Measurements from ENCODE around the gene RPS6KC1.
A peak's percentile ranks its signal among the peaks of the same experiment; 100 is the strongest.

The RPS6KC1 gene

DNA sequence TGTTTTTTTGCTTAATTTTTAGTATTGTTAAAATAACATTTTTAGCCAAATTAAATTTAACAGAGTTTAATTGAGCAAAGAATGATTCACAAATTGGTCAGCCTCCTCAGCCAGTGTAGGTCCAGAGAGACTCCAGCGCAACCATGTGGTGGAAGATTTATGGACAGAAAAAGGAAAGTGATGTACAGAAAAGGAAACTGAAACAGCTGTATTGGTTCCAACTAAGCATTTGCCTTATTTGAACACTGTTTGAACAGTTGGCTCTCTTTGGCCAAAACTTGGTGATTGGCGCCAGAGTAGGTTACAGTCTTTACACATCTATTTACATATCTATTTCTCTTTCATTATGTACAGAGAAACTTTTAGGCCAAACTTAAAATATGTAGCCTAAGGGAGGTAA lies 19.4 kb downstream of the RPS6KC1 start:
- Histone ChIP-seq H3K14ac (ENCODE audit: low read length in 2 of 2) (no peak overlapping the region), H3K4me3 (ENCODE audit: insufficient read depth in 1 of 2, low read depth in 1 of 2, low read length in 2 of 2) (peak overlapping the region in 1 of 2 experiments; percentile 49), H3K9me3 (ENCODE audit: control insufficient read depth, low read length) (no peaks in the 10 kb centered on the region), H3K27ac (ENCODE audit: low read length, poor library complexity, severe bottlenecking) (no peak overlapping the region), H3K79me1 (replicated peaks; ENCODE audit: low read length, poor library complexity, severe bottlenecking) (peaks cover 4% of the 10 kb centered on the region), H3K36me3 (ENCODE audit: control insufficient read depth in 1 of 2, insufficient read depth in 2 of 2, low read depth in 1 of 2, low read length in 2 of 2) (peaks cover 0 to 2% of the 10 kb centered on the region in 2 experiments), H4K8ac (ENCODE audit: low read length) (no peak overlapping the region), H3K4me1 (ENCODE audit: control insufficient read depth, insufficient read depth, low read depth, low read length) (no peaks in the 10 kb centered on the region), H2BK15ac (ENCODE audit: low read depth, poor library complexity, severe bottlenecking) (no peak overlapping the region), H3K9ac (ENCODE audit: low read length) (peak overlapping the region; percentile 66), H3K23ac (ENCODE audit: low read length in 2 of 2) (no peak overlapping the region), H3K18ac (ENCODE audit: low read depth in 1 of 2, low read length in 2 of 2) (no peak overlapping the region), H2BK120ac (ENCODE audit: low read depth, low read length) (no peak overlapping the region), H3K27me3 (ENCODE audit: control insufficient read depth in 1 of 2, insufficient read depth in 1 of 2, low read length in 2 of 2) (no peaks in the 10 kb centered on the region), H4K91ac (ENCODE audit: low read length) (no peak overlapping the region), H2BK12ac (ENCODE audit: low read length in 2 of 2) (no peak overlapping the region), H2AK5ac (ENCODE audit: low read length, severe bottlenecking) (no peak overlapping the region), H3K4ac (ENCODE audit: low read depth in 1 of 2, low read length in 2 of 2) (no peak overlapping the region), H3K4me2 (ENCODE audit: low read length, poor library complexity, severe bottlenecking) (no peak overlapping the region), H2AFZ (ENCODE audit: low read depth, low read length) (no peak overlapping the region), H2BK5ac (ENCODE audit: low read depth, low read length, poor library complexity, severe bottlenecking) (no peak overlapping the region)
- WGBS = 70% methylated on average over 2 of the region's 2 CpGs
- peak; percentile 85 for DNase-seq

- H2BK120ac ChIP-seq (ENCODE audit: low read depth, low read length) = no peak overlapping the region
- DNase-seq = no peak
- WGBS = 89% methylated on average over 1 of the region's 2 CpGs
These were observed 24.7 kb downstream of the RPS6KC1 start for GRCh38 chr1:213075725-213076124.

DNA sequence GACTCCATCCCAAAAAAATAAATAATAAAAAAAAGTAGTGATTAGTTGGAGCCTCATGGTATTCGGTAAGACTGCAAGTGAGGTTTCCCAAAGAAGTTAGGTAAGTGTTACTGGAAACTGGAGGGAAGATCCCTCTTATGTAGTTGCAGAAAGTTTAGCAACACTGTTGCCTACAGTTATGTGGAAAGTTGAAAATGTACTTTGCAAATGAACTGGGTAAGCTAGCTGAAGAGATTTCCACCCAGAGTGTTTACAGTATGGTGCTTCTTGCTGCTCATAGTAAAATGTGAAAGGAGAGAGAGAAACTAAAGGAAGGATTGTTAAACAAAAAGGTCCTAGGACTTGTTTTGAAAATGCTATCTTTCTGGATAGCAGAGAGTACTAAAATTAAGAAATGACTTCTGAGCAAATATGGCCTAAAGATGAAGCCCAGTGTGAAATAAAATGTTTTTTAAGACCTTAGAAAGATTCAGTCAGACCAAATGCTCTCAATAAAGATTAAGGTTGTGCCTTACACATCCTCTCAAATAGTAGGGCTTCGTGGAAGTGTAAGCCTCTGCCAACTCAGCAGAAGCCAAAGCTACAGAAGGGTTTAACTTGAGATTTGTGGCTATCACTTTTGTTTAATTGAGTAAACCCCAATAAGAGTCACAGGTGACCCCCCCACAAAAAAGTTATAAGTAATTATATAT lies 31.5 kb downstream of the RPS6KC1 start:
- H2BK15ac ChIP-seq (ENCODE audit: low read depth, poor library complexity, severe bottlenecking) = no peak overlapping the region
- H3K23ac ChIP-seq (ENCODE audit: low read length in 2 of 2) = no peak overlapping the region
- 89% methylated on average over 2 of the region's 2 CpGs for WGBS
- no peaks in the 10 kb centered on the region for H3K27me3 ChIP-seq (ENCODE audit: control insufficient read depth in 1 of 2, insufficient read depth in 1 of 2, low read length in 2 of 2)
- DNase-seq = peak; percentile 10
- H3K79me1 ChIP-seq (replicated peaks; ENCODE audit: low read length, poor library complexity, severe bottlenecking) = peaks cover 17% of the 10 kb centered on the region
- H3K9me3 ChIP-seq (ENCODE audit: control insufficient read depth, low read length) = no peaks in the 10 kb centered on the region
- H2BK12ac ChIP-seq (ENCODE audit: low read length in 2 of 2) = no peak overlapping the region
- H3K36me3 ChIP-seq (ENCODE audit: control insufficient read depth in 1 of 2, insufficient read depth in 2 of 2, low read depth in 1 of 2, low read length in 2 of 2) = peaks cover 11 to 84% of the 10 kb centered on the region in 2 experiments
- no peak overlapping the region for H3K4ac ChIP-seq (ENCODE audit: low read depth in 1 of 2, low read length in 2 of 2)
- H3K4me3 ChIP-seq (ENCODE audit: insufficient read depth in 1 of 2, low read depth in 1 of 2, low read length in 2 of 2) = no peak overlapping the region
- no peak overlapping the region for H2BK5ac ChIP-seq (ENCODE audit: low read depth, low read length, poor library complexity, severe bottlenecking)
- H3K18ac ChIP-seq (ENCODE audit: low read depth in 1 of 2, low read length in 2 of 2) = no peak overlapping the region
- H2AFZ ChIP-seq (ENCODE audit: low read depth, low read length) = no peak overlapping the region
- H2BK120ac ChIP-seq (ENCODE audit: low read depth, low read length) = no peak overlapping the region
- H3K14ac ChIP-seq (ENCODE audit: low read length in 2 of 2) = no peak overlapping the region
- no peaks in the 10 kb centered on the region for H3K4me1 ChIP-seq (ENCODE audit: control insufficient read depth, insufficient read depth, low read depth, low read length)
- no peak overlapping the region for H4K8ac ChIP-seq (ENCODE audit: low read length)
- H3K9ac ChIP-seq (ENCODE audit: low read length) = no peak overlapping the region
- no peak overlapping the region for H3K27ac ChIP-seq (ENCODE audit: low read length, poor library complexity, severe bottlenecking)
- H2AK5ac ChIP-seq (ENCODE audit: low read length, severe bottlenecking) = no peak overlapping the region
- no peak overlapping the region for H3K4me2 ChIP-seq (ENCODE audit: low read length, poor library complexity, severe bottlenecking)
- no peak overlapping the region for H4K91ac ChIP-seq (ENCODE audit: low read length)

More at GRCh38 chr1:213075725-213076124, 24.7 kb downstream of the RPS6KC1 start:
- no peak overlapping the region for H3K4me3 ChIP-seq (ENCODE audit: insufficient read depth in 1 of 2, low read depth in 1 of 2, low read length in 2 of 2)
- H3K27me3 ChIP-seq (ENCODE audit: control insufficient read depth in 1 of 2, insufficient read depth in 1 of 2, low read length in 2 of 2) = no peaks in the 10 kb centered on the region
- H2BK5ac ChIP-seq (ENCODE audit: low read depth, low read length, poor library complexity, severe bottlenecking) = no peak overlapping the region
- H4K91ac ChIP-seq (ENCODE audit: low read length) = no peak overlapping the region
- no peak overlapping the region for H3K4ac ChIP-seq (ENCODE audit: low read depth in 1 of 2, low read length in 2 of 2)
- H2BK12ac ChIP-seq (ENCODE audit: low read length in 2 of 2) = no peak overlapping the region
- no peak overlapping the region for H3K14ac ChIP-seq (ENCODE audit: low read length in 2 of 2)
- no peak overlapping the region for H3K4me2 ChIP-seq (ENCODE audit: low read length, poor library complexity, severe bottlenecking)
- H3K36me3 ChIP-seq (ENCODE audit: control insufficient read depth in 1 of 2, insufficient read depth in 2 of 2, low read depth in 1 of 2, low read length in 2 of 2) = peaks cover 0 to 31% of the 10 kb centered on the region in 2 experiments
- no peak overlapping the region for H2BK15ac ChIP-seq (ENCODE audit: low read depth, poor library complexity, severe bottlenecking)
- no peak overlapping the region for H3K27ac ChIP-seq (ENCODE audit: low read length, poor library complexity, severe bottlenecking)
- H3K79me1 ChIP-seq (replicated peaks; ENCODE audit: low read length, poor library complexity, severe bottlenecking) = peaks cover 5% of the 10 kb centered on the region
- no peak overlapping the region for H3K23ac ChIP-seq (ENCODE audit: low read length in 2 of 2)
- H2AFZ ChIP-seq (ENCODE audit: low read depth, low read length) = no peak overlapping the region
- H3K4me1 ChIP-seq (ENCODE audit: control insufficient read depth, insufficient read depth, low read depth, low read length) = no peaks in the 10 kb centered on the region
- H3K9ac ChIP-seq (ENCODE audit: low read length) = no peak overlapping the region
- no peak overlapping the region for H3K18ac ChIP-seq (ENCODE audit: low read depth in 1 of 2, low read length in 2 of 2)
- no peaks in the 10 kb centered on the region for H3K9me3 ChIP-seq (ENCODE audit: control insufficient read depth, low read length)
- H4K8ac ChIP-seq (ENCODE audit: low read length) = no peak overlapping the region
- H2AK5ac ChIP-seq (ENCODE audit: low read length, severe bottlenecking) = no peak overlapping the region

DNA sequence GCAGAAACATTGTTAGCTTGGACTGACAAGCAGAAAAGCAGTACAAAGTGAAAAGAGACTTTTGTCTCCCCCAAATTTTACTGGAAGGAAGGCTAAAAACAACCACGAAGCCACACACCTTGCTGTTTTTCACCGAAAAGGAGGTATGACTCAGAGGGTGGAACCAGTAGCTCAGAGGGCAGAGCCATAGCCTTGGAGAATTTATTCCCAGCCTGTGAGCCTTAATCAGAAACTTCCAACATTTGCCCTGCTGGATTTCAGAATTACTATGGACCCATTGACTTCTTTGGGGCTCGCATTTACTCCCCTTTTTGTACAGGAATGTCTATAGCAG lies 32.0 kb downstream of the RPS6KC1 start:
- WGBS = 98% methylated on average over 2 of the region's 3 CpGs
- Histone ChIP-seq H2BK12ac (ENCODE audit: low read length in 2 of 2) (no peak overlapping the region), H3K4me3 (ENCODE audit: insufficient read depth in 1 of 2, low read depth in 1 of 2, low read length in 2 of 2) (no peak overlapping the region)

More for the DNA sequence above, 32.0 kb downstream of the RPS6KC1 start:
- H3K27ac ChIP-seq (ENCODE audit: low read length, poor library complexity, severe bottlenecking) = no peak overlapping the region
- no peak overlapping the region for H2BK5ac ChIP-seq (ENCODE audit: low read depth, low read length, poor library complexity, severe bottlenecking)
- H4K8ac ChIP-seq (ENCODE audit: low read length) = no peak overlapping the region
- no peaks in the 10 kb centered on the region for H3K9me3 ChIP-seq (ENCODE audit: control insufficient read depth, low read length)
- no peak for DNase-seq
- H2BK120ac ChIP-seq (ENCODE audit: low read depth, low read length) = no peak overlapping the region
- H4K91ac ChIP-seq (ENCODE audit: low read length) = no peak overlapping the region
- H3K9ac ChIP-seq (ENCODE audit: low read length) = no peak overlapping the region
- H3K23ac ChIP-seq (ENCODE audit: low read length in 2 of 2) = no peak overlapping the region
- H3K4me1 ChIP-seq (ENCODE audit: control insufficient read depth, insufficient read depth, low read depth, low read length) = no peaks in the 10 kb centered on the region
- no peak overlapping the region for H3K18ac ChIP-seq (ENCODE audit: low read depth in 1 of 2, low read length in 2 of 2)
- no peak overlapping the region for H2BK15ac ChIP-seq (ENCODE audit: low read depth, poor library complexity, severe bottlenecking)
- H3K14ac ChIP-seq (ENCODE audit: low read length in 2 of 2) = no peak overlapping the region
- H2AFZ ChIP-seq (ENCODE audit: low read depth, low read length) = no peak overlapping the region
- no peak overlapping the region for H3K4me2 ChIP-seq (ENCODE audit: low read length, poor library complexity, severe bottlenecking)
- H2AK5ac ChIP-seq (ENCODE audit: low read length, severe bottlenecking) = no peak overlapping the region
- peaks cover 15 to 86% of the 10 kb centered on the region in 2 experiments for H3K36me3 ChIP-seq (ENCODE audit: control insufficient read depth in 1 of 2, insufficient read depth in 2 of 2, low read depth in 1 of 2, low read length in 2 of 2)
- H3K4ac ChIP-seq (ENCODE audit: low read depth in 1 of 2, low read length in 2 of 2) = no peak overlapping the region
- H3K27me3 ChIP-seq (ENCODE audit: control insufficient read depth in 1 of 2, insufficient read depth in 1 of 2, low read length in 2 of 2) = no peaks in the 10 kb centered on the region
- H3K79me1 ChIP-seq (replicated peaks; ENCODE audit: low read length, poor library complexity, severe bottlenecking) = peaks cover 22% of the 10 kb centered on the region
